ENCODE measurements around the gene PRDM16.

The PRDM16 gene

DNA sequence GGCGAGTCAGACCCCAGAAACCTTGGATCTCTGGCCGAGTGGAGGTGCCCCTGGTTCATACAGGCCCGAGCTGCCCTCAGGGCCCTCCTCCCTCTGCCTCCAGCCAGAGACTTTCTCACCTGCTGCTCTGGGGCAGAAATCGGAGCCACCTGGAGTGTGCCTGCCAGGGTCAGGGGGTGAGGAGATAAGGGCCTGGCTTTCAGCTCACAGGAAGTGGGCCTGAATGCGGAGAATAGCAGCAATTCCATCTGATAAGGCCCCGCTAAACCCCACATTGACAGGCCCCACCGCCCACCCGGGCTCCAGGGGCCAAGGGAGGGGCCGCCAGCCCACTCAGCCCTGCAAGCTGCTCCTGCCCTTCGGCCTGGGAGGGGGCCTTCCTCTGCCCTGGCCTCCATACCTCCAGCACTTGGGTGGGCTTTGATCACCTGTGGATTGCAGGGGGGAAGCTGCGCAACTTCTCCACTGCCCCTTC lies 261.8 kb downstream of the PRDM16 start:
- no peak for DNase-seq

DNA sequence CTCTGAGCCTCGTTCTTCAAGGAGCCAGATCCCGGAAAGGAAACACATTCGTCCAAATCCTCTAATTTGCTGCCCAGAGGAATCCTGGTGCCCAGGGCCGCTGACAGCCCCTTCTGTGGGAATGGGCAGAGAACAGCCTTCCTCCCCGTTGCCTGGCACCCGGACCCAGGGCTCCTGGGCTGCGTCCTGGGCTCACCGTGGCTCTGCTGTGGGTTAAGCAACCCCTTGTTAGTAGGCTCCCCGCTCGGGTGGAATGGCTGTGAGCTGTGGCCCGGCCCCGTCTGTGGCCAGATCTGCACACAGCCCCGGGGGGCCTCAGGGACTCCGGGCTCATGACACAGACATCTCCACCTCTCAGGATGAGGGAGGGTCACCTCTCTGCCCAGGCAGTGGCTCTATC lies 262.6 kb downstream of the PRDM16 start:
- no peak for DNase-seq

DNA sequence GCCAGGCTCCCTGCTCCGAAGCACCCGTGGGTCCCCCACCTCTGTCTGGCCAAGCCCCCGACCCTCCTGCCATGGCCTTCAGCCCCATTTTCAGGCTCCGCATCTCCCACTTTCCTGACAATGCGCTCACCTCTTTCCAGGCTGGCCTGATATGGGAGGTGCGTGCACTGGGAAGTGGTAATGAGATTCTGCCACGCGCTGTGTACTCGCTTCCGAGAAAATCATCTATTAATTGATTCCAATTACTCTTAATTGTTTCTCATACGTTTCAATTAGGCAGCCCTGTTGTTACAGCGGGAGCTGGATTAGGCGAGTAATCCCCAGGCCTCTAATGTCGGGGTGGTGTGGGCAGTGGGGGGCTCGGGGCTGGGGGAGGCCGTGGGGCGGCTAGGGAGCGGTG lies 263.0 kb downstream of the PRDM16 start:
- no peak for DNase-seq

DNA sequence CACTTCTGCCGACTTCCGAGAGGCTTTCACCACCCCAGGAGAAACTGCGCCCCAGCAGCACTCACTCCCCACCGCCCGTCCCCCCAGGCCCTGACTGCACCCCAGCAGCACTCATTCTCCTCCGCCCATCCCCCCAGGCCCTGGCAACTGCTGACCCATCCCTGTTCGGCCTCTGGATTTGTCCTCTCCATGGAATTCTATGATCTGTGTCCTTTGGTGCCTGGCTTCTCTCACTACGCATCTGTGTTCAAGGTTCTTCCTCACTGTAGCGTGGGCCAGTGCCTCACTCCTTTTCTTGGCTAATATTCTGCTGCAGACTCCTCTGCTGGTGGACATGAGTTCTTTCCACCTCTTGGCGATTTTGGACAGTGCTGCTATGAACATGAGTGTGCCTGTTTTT lies 263.7 kb downstream of the PRDM16 start:
- DNase-seq, result no peak

DNA sequence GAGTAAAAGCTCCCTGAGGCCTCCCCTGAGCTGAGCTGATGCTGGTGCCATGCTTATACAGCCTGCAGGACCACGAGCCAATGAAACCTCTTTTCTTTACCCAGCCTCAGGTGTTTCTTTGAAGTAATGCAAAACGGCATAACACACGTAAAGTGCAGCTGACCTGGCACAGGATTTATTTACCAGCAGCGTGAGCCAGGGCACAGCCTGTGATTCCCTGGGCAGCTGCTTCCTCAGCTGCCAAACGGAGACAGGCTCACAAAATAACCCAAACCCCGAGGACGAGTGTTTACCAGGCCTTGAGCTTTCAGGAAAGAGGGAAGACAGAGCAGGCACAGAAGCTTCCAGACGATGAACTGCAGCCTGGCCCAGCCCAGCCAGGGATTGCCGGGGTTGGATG lies 264.9 kb downstream of the PRDM16 start:
- no peak for DNase-seq

DNA sequence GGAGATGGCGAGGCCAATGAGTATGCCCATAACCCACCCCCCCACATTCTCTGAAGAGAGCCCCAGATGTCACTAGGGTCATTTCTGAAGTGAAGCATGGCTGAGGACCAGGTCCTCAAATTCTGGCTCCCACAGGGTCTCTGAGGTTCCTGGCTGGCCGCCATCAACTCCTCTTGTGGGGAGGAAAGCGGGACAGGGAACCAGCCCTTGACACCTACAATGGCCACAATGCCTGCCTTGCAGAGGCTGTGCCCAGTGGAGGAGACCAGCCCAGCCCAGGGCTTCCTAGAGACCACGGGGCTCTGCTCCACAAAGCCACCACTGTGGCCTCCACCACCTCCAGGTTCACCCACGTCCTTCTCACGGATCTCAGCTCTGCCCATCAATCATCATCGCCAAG lies 265.4 kb downstream of the PRDM16 start:
- no peak for DNase-seq

DNA sequence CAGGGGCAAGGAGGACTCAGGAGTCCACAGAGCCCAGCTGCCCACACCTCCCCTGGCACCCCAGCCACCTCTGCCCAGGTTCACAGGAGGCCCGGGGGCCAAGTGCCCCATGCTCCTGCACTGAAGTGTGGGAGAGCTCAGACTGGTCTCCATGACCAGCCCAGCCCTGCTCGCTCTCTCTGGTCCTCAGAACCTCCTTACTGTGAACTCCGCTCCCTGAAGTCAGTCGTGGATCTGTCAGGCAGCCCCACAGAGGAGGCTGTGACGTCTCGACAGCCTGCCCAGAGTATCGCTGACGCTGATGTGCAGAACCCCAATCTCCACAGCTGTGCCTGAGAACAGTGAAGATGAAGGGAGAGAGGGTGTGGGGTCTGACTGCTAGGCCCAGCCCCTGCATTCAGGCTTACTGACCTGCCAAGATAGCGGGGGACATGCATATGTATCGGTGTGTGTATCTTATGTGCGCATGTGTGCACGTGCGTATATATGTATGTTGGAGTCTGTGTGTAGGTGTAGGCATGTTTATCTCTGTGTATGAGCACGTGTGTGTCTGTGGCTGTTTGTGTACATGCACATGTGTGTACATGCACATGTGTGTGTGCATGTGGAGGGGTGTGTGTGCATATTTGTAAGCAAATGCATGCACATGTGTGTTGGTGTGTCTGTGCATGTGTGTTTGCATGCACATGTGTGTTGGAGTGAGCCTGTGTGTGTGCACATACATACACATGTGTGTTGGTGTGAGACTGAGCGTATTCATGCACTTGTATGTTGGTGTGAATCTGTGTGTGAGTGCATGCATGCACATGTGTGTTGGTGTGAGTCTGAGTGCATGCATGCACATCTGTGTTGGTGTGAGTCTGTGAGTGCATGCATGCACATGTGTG lies 267.0 kb downstream of the PRDM16 start:
- no peak for DNase-seq

DNA sequence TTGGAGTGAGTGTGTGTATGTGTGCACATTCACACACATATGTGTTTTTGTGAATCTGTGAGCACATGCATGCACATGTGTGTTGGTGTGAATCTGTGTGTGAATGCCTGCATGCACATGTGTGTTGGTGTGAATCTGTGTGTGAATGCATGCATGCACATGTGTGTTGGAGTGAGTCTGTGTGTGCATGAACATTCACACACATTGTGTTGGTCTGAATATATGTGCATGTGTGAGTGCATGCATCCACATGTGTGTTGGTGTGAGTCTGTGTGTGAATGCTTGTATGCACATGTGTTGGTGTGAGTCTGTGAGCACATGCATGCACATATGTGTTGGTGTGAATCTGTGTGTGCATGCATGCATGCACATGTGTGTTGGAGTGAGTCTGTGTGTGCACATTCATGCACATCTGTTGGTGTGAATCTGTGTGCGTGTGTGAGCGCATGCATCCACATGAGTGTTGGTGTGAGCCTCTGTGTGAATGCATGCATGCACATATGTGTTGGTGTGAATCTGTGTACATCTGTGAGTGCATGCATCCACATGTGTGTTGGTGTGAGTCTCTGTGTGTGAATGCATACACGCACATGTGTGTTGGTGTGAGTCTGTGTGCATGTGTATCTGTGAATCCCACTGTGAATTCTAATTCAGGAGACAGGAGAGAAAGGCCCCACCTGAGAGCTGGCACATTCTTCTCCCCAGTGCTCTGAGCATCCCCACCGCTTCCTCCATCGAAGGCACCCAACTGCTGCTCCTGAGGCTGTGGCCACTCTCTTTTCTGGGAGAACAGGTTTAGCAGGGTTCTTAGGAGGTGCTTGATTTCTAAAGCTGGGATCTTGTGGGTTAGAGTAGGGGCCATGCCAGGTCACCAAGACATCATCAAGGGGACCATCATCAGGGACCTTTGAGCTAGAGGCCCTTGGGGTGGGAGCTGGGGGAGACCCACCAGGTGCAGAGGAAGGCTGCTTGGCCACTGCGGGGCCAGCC lies 267.9 kb downstream of the PRDM16 start:
- DNase-seq, result no peak

DNA sequence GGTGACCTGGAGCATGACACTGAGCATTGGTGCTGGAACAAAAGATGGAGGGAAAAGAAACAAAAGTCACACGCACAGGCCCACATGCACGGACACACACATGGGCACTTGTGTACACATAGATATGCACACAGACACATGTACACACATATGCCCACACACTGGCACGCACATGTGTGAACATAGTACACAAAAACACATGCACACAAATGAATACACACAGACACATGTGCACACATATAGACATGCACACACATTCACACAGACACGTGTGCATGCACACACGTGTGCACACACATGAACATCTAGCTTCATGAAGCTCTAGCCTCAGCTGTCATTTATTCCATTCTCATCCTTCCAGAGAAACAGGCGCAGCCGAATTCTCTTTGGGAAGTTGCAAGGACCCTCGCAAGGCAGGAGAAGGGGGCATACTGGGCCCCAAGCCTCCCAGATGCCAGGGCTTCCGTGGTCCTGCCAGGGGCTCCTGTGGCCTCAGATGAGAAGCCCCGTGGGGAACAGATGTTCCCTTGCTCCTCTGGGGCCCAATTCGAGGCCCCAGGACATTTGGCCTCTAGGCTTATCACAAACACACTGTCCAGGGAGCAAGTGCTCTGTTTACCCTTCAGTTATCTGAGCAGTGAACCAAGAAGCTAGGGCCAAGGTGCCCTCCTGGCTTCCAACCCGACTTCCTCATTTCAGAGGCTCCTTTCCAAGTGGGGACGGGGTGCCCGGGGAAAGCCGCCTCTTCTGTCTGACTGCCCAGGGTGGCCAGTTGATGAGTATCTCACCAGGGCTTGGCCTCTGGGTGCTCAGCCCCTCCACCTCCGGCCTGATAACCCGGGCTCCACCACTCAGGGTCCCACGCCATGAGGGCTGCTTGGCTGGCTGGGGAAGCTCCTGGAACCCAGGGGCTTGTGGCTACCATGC lies 269.1 kb downstream of the PRDM16 start:
- no peak for DNase-seq

DNA sequence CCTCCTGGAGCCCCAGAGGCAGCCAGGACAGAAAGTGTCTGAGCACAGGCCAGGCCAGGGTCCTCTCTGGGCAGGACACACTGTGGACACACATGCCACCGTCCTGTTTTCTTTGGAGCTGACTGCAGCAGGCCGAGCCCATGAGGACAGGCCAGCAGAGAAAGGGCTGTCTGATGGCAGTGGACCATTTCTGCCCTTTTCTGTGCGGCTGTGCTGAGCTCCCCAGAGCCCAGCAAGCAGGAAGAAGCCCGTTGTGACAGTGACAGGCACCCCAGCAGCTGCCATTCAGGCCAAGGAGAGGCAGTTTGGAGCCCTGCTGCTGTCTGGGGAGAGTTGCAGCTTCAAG lies 269.7 kb downstream of the PRDM16 start:
- no peak for DNase-seq

DNA sequence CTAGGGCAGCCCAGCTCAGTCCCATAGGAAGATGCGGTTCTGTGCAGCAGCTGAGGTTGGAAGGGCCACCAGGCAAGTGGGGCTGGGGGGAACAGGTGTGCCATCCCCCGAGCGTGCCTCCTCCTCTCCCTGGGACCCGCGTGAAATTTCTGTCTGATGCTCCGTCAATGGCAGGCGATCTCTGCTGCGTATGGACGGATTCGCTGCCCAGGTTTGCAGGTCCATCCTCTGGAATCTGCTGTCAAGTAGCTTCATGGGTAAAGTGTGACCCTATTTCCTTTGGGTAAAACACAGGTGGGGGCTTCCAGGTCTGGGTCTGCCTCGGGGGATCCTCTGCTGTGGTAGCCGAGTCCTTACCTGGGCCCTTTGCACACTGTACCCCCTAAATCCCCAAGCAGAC lies 270.9 kb downstream of the PRDM16 start:
- DNase-seq, result no peak

DNA sequence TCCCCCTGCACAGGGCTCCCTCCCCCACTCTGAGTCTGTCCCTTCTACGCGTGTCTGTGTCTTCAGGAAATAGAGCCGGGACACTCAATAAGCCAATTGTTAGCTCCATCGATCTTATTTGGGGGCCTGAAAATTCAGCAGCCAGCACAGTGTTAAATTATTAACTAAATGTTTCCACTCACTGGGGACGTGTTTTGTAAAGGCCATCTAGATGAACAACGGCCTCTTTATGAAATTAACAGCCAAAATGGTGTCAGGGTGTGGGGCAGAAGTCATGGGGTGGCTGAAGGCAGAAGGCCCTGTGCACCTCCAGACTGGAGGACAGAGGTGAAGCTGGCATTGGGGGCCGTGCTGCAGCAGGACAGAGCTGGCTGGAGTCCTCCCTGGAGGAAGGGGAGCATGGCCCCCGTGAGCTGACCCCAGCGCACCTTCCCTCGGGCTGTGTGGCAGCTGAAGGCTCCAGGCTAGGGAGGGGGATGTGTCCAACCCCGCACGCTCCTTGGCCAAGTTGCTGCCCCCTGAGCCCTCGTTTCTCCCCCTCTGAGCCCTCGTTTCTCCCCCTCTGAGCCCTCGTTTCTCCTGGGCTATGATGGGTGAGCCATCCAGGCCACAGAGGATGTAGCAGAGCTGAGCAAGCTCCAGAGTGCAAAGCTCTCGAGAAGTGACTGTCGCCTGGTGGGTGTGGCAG lies 271.7 kb downstream of the PRDM16 start:
- no peak for DNase-seq

DNA sequence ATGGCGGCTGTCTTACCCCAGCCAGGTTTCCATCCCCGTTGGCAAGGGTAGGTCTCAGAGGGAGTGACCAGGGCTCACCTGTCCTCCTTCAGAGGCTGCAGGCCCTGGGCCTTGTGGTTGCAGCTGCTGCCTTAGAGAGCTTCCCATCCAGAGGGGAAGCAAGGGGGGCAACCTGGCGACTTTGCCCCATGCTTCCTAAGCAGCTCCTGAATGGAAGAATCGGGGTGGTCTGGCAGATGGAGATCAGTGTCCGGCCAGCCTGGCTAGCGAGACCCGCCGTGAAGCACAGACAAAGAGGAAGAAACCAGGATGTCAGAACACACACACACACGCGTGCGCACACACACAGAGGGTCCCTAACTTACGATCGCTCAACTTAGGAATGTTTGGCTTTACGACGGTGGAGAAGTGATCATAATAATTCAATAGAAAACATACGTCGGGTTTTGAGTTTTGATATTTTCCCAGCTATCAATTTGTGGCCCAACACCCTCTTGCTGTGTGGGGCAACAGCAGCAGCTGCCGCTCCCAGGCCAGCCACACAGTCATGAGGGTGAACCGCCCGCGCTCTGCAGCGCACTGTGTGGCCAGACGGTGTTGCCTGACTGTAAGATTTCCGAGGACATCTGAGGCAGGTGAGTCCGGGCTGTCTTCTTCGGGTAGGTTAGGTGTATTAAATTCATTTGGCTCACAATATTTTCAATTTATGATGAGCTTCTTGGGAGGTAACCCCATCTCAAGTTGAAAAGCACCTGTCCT lies 272.4 kb downstream of the PRDM16 start:
- DNase-seq, result no peak

DNA sequence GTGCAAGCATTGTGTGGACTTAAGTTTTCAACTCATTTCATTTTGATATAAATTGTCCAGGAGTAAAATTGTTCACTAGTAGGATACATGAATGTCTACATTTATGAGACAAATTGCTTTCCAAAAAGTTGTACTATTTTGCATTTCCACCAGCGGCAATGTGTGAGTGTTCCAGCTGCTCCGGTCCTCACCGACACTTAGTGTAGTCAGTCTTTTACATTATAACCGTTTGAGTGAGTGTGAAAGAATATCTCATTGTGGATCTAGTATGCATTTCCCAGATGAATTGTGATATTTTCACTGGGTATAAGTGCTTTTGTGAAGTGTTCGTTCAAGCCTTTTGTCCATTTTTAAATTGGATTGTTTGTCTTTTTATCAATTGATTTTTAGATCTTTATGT lies 274.0 kb downstream of the PRDM16 start:
- no peak for DNase-seq

DNA sequence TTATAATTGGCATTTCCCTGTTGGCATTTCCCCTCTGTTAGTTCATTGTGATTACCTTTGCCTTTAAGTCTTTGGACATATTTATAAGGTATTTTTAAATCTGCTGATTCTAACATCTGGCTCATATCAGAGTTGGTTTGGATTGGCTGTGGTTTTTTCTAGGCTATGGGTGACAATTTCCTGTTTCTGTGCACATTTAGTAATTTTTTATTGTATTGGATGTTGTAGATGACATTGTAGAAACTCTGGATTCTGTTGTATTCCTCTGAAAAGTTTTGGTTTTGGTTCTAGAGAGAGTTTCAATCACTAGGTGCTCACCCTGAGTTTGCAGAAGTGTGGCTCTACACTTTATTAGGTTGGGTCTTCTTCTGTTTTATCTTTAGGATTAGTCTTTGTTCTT lies 275.4 kb downstream of the PRDM16 start:
- no peak for DNase-seq

DNA sequence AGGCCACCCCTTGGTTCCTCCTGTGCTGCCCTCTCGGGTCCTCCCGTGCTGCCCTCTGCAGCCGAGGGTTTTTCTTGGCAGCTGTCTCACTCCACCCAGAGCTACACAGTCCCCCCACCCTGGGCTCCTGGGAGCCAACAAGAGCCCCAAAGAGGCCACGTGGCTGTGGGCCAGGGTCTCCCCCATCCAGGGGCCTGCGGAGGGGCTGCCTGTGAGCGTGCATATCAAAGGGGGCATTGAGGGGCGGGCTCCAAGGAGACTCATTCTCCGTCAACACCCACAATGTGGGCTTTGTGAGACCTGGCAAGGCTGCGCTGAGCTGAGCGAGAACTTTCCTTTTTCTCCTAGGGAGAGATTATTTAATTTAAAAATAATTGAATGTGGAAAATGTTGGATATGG lies 276.8 kb downstream of the PRDM16 start:
- DNase-seq, result no peak

DNA sequence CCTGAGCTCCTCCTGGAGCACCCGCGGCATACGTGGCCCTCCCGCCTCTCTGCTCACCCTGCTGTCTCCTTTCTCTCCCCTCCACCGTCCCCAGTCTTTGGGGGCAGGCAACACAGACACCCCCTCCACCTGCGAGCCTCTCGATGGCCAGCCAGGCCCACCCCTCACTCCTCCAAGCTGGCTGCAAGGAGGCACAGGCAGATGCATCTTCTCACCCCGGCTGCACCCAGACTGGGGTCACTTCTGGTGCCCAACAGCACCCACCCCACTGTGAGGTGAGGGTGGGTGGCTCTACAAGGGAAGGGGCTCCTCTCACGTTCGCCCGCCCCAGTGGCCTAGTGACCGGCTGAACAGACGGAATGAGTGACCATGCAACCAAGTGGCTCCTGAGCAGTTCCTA lies 277.5 kb downstream of the PRDM16 start:
- no peak for DNase-seq

DNA sequence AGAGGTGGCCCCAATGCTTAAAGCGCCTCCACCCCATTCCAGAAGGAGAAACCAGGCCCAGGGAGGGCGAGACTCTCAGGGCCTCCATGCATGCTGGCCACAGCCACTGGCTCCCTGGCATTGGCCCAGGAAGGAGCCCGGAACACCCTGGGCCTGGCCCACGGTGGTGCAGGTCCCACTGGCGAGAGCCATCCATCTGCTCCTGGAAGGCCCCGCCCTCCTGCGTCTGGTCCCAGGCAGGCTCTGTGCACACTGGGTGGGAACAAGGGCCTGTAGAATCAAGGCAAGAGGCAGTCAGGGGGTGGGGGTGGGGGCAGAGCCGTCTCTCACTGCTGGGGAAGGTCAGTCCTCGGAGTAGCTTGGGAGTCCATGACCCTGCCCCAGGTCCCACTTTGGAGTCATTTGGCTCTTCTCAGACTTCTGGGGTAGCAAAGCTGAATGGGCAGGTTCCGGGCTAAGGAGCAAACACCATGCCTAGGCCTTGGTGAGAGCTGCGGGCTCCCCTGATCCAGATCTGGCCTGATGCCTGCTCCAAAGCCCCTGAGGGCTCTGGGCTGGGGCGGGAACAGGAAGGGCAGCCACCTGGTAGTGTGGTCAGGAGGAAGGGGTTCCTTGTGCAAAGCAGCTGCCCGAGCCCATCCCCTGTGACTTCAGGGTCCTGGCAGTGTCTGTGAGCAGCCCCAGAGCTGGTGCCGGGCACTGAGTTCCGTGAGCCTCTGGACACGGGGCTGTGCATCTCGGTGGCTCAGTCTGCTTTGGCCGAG lies 278.4 kb downstream of the PRDM16 start:
- no peak for DNase-seq

DNA sequence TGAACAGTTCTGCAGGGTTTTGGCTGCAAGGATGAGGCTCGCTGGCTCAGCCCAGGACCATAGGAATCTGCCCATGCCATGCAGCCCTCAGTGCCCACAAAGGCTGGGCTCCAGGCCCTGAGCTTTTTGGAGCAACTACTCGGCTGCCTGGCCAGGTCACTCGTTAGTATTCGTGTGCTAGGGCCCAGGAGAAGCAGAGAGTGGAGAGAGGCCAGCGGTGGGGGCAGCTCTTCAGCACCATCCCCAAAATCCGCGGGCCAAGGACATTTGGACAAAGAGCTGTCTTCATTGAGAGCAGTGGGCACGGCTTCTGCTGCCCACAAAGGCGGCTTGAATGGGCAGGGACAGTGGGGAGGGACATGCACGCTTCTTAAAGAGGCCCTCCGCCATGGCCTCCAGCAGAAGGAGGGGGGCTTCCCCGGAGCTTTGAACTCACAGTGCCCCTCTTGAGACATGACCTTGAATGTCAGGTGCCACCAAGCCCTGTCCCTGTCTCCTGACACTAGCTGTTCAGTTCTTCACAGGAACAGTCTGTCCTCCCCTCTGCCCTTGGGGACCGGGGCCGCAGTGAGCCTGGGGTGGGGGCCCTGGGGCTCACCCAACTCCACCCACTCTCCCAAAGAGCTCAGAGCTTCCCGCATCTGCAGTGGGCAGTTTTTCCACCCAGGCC lies 279.3 kb downstream of the PRDM16 start:
- no peak for DNase-seq

All from CD4-positive, alpha-beta T cell treated with Interleukin-1 beta for 1 hour (primary cell).